H1 (cell line): Measurements from ENCODE around the gene RASA1. TPM values are rescaled to one million over a fixed set of nuclear protein-coding genes. Genes with fewer than 3 reads are reported as not detected.

Source experiments
- CTCF ChIA-PET: fragments of 300-600 bp; sonication (Branson Sonifier 250); formaldehyde crosslinking; loops from one replicate; lab custom pipeline; 2021; ENCODE audit not compliant: partially characterized antibody; lab: Charles Lee
- POLR2A ChIA-PET: fragments of 300-600 bp; sonication (Branson Sonifier 250); formaldehyde crosslinking; loops from one replicate; lab custom pipeline; 2021; ENCODE audit warnings: inconsistent platforms; ENCODE audit not compliant: partially characterized antibody; lab: Charles Lee
- DNase-seq, 2 experiments: peaks; one replicate each; pipeline versions ENCODE4 v3.0.0 to v3.0.0-alpha.2; 2010 to 2022; ENCODE audit warnings: low spot score in 2 of 2, low read depth in 1 of 2, mixed read lengths in 1 of 2
- FAIRE-seq: peaks from 2 replicates; lab custom pipeline; 2011; peaks lifted over from hg19 to GRCh38; lab: Jason Lieb, UNC
- H2AFZ ChIP-seq: 2 replicates; pipeline ENCODE4 v1.8.1; 2012; ENCODE audit warnings: low read length, inconsistent platforms
- H2AK5ac ChIP-seq: 2 replicates; pipeline ENCODE4 v1.6.1; 2013; ENCODE audit warnings: low read depth, low read length
- H2BK120ac ChIP-seq: replicated peaks from 2 replicates; pipeline ENCODE3; 2013; ENCODE audit warnings: low read depth, low read length, inconsistent platforms
- H2BK12ac ChIP-seq: 2 replicates; pipeline ENCODE4 v1.6.1; 2013; ENCODE audit warnings: low read depth, low read length
- H2BK15ac ChIP-seq: 2 replicates; pipeline ENCODE4 v1.6.1; 2013; ENCODE audit warnings: low read length
- H2BK20ac ChIP-seq: 2 replicates; pipeline ENCODE4 v1.6.1; 2013; ENCODE audit warnings: low read length
- H2BK5ac ChIP-seq: 2 replicates; pipeline ENCODE4 v1.6.1; 2013; ENCODE audit warnings: low read depth, low read length
- H3K14ac ChIP-seq: 2 replicates; pipeline ENCODE4 v1.6.1; 2013; ENCODE audit warnings: inconsistent platforms; ENCODE audit not compliant: insufficient read length
- H3K18ac ChIP-seq: 2 replicates; pipeline ENCODE4 v1.6.1; 2013; ENCODE audit warnings: low read length; ENCODE audit errors: extremely low read depth
- H3K23ac ChIP-seq: 2 replicates; pipeline ENCODE4 v1.6.1; 2013; ENCODE audit warnings: inconsistent platforms; ENCODE audit not compliant: insufficient read length
- H3K23me2 ChIP-seq: 2 replicates; pipeline ENCODE4 v1.6.1; 2013; ENCODE audit warnings: low read depth, low read length
- H3K27ac ChIP-seq: 2 replicates; pipeline ENCODE4 v1.6.1; 2011; ENCODE audit warnings: low read depth, low read length, inconsistent platforms
- H3K27me3 ChIP-seq, 4 experiments: replicated peaks in 1 of 4; 1 replicate in 1 of 4; 2 replicates in 3 of 4; pipeline versions ENCODE4 v1.6.1 to v1.8.1; 2011 to 2013; ENCODE audit warnings: low read length in 3 of 4, mild to moderate bottlenecking in 3 of 4, inconsistent platforms in 2 of 4, mixed read lengths in 2 of 4, moderate library complexity in 1 of 4; ENCODE audit not compliant: control insufficient read depth in 3 of 4, insufficient read depth in 3 of 4; ENCODE audit errors: extremely low read depth in 1 of 4
- H3K36me3 ChIP-seq, 4 experiments: 2 replicates each; pipeline versions ENCODE4 v1.6.1 to v1.8.1; 2011 to 2013; ENCODE audit warnings: mild to moderate bottlenecking in 4 of 4, low read length in 3 of 4, moderate library complexity in 2 of 4, control low read depth in 1 of 4, inconsistent platforms in 1 of 4; ENCODE audit not compliant: insufficient read depth in 4 of 4, control insufficient read depth in 2 of 4
- H3K4ac ChIP-seq: replicated peaks from 2 replicates; pipeline ENCODE3; 2013; ENCODE audit warnings: low read length, low read depth, mixed read lengths, inconsistent platforms; ENCODE audit not compliant: insufficient read length
- H3K4me1 ChIP-seq, 4 experiments: replicated peaks in 1 of 4; 1 replicate in 1 of 4; 2 replicates in 3 of 4; pipeline versions ENCODE4 v1.6.1 to v1.8.1; 2011 to 2013; ENCODE audit warnings: low read length in 3 of 4, inconsistent platforms in 2 of 4, mixed read lengths in 1 of 4; ENCODE audit not compliant: insufficient read depth in 4 of 4, control insufficient read depth in 3 of 4
- H3K4me2 ChIP-seq, 2 experiments: 2 replicates each; pipeline versions ENCODE4 v1.6.1 to v1.8.1; 2011 to 2013; ENCODE audit warnings: low read depth in 2 of 2, low read length in 2 of 2, control low read depth in 1 of 2, inconsistent platforms in 1 of 2, mild to moderate bottlenecking in 1 of 2; ENCODE audit not compliant: insufficient read depth in 1 of 2
- H3K4me3 ChIP-seq, 4 experiments: fragments of 200-600, 300-600 bp in 1 of 4; sonication (generic), shearing (Covaris generic), sonication (Bioruptor Twin) in 1 of 4; 2 replicates each; pipeline versions ENCODE4 v1.5.1 to v1.8.1; 2011 to 2016; ENCODE audit warnings: low read length in 4 of 4, low read depth in 3 of 4, control low read depth in 2 of 4, inconsistent platforms in 2 of 4, mild to moderate bottlenecking in 2 of 4, mixed read lengths in 1 of 4, moderate library complexity in 1 of 4; ENCODE audit not compliant: insufficient read depth in 2 of 4; ENCODE audit errors: extremely low read depth in 1 of 4
- H3K56ac ChIP-seq: replicated peaks from 2 replicates; pipeline ENCODE3; 2013; ENCODE audit warnings: low read depth, mild to moderate bottlenecking, mixed read lengths, low read length, inconsistent platforms; ENCODE audit not compliant: insufficient read length
- H3K79me1 ChIP-seq: 2 replicates; pipeline ENCODE4 v1.6.1; 2013; ENCODE audit warnings: low read depth, low read length, control low read depth
- H3K79me2 ChIP-seq, 2 experiments: 2 replicates each; pipeline versions ENCODE4 v1.6.1 to v1.8.1; 2012 to 2013; ENCODE audit warnings: low read length in 2 of 2, mild to moderate bottlenecking in 2 of 2, inconsistent platforms in 1 of 2; ENCODE audit not compliant: insufficient read depth in 2 of 2, control insufficient read depth in 1 of 2
- H3K9ac ChIP-seq, 4 experiments: replicated peaks in 1 of 4; 1 replicate in 1 of 4; 2 replicates in 3 of 4; pipeline versions ENCODE4 v1.6.1 to v1.8.1; 2011 to 2013; ENCODE audit warnings: low read depth in 3 of 4, low read length in 3 of 4, control low read depth in 2 of 4, mild to moderate bottlenecking in 2 of 4, moderate library complexity in 2 of 4, inconsistent platforms in 1 of 4; ENCODE audit errors: extremely low read depth in 1 of 4
- H3K9me3 ChIP-seq, 2 experiments: 2 replicates each; pipeline versions ENCODE4 v1.6.1 to v1.8.1; 2012 to 2013; ENCODE audit warnings: mild to moderate bottlenecking in 2 of 2, moderate library complexity in 2 of 2, control low read depth in 1 of 2, inconsistent platforms in 1 of 2, low read depth in 1 of 2, low read length in 1 of 2, mixed read lengths in 1 of 2; ENCODE audit not compliant: insufficient read depth in 2 of 2
- H4K20me1 ChIP-seq, 2 experiments: replicated peaks in 1 of 2; 2 replicates each; pipeline versions ENCODE3 to v1.8.1; 2011 to 2013; ENCODE audit warnings: inconsistent platforms in 2 of 2, low read length in 2 of 2, mild to moderate bottlenecking in 1 of 2; ENCODE audit not compliant: insufficient read depth in 2 of 2, control insufficient read depth in 1 of 2
- H4K5ac ChIP-seq: 2 replicates; pipeline ENCODE4 v1.6.1; 2013; ENCODE audit warnings: low read length, low read depth, mixed read lengths, inconsistent platforms; ENCODE audit not compliant: insufficient read length
- H4K8ac ChIP-seq: 2 replicates; pipeline ENCODE4 v1.8.0; 2013; ENCODE audit warnings: mild to moderate bottlenecking, moderate library complexity, low read length, inconsistent platforms; ENCODE audit not compliant: insufficient read depth; ENCODE audit errors: extremely low read depth
- H4K91ac ChIP-seq: replicated peaks from 2 replicates; pipeline ENCODE3; 2013; ENCODE audit warnings: low read length, mixed read lengths, inconsistent platforms; ENCODE audit not compliant: insufficient read length
- ASH2L ChIP-seq: fragments of 200-600, 300-600 bp; sonication (generic); IDR thresholded peaks from one replicate; pipeline ENCODE4 v1.7.1; 2017; ENCODE audit warnings: low read length
- GABPA ChIP-seq: IDR thresholded peaks from 2 replicates; pipeline ENCODE4 v1.6.1; 2011; ENCODE audit warnings: mild to moderate bottlenecking, low read length, moderate library complexity, borderline replicate concordance; ENCODE audit not compliant: insufficient read depth
- JUND ChIP-seq: IDR thresholded peaks from 2 replicates; pipeline ENCODE4 v1.6.1; 2011; ENCODE audit warnings: mild to moderate bottlenecking, improper control_type of control experiment, low read length
- MAFK ChIP-seq: IDR thresholded peaks from 2 replicates; pipeline ENCODE4 v1.6.1; 2012; ENCODE audit warnings: low read depth, mild to moderate bottlenecking, improper control_type of control experiment, low read length
- TAF7 ChIP-seq: optimal IDR thresholded peaks from 2 replicates; pipeline ENCODE3; 2011; ENCODE audit warnings: low read depth, mild to moderate bottlenecking, inconsistent platforms, low read length, moderate library complexity, borderline replicate concordance
- TBP ChIP-seq: IDR thresholded peaks from 2 replicates; pipeline ENCODE4 v1.6.1; 2011; ENCODE audit warnings: low read depth, low read length, improper control_type of control experiment
- YY1 ChIP-seq: IDR thresholded peaks from 2 replicates; pipeline ENCODE4 v1.6.1; 2011; ENCODE audit warnings: low read depth, mild to moderate bottlenecking, low read length
- WGBS, 2 experiments: shearing (Covaris generic) in 1 of 2; methylation state at CpG; one replicate each; pipeline versions ENCODE4 v1.1.6 to v1.1.7; 2013 to 2015; ENCODE audit warnings: low lambda C conversion rate in 2 of 2, mixed read lengths in 2 of 2, inconsistent platforms in 1 of 2, low coverage in 1 of 2, missing lambda C conversion rate in 1 of 2; ENCODE audit not compliant: insufficient replicate concordance in 2 of 2, insufficient coverage in 1 of 2, insufficient read length in 1 of 2; ENCODE audit errors: extremely low coverage in 1 of 2, missing lambda C conversion rate in 1 of 2; 5-methylcytosine and 5-hydroxymethylcytosine counted together
- polyA plus RNA-seq, 7 experiments: library from polyadenylated mRNA; depleted of rRNA in 3 of 7; stranded (reverse) in 5 of 7; unstranded in 2 of 7; fragments of >200 nt in 5 of 7; fragments of 200-250 nt in 2 of 7; gene quantifications; 1 replicate in 5 of 7; 2 replicates in 1 of 7; 4 replicates in 1 of 7; pipeline versions ENCODE4 v1.2.1 to v1.2.3, GENCODE V29; 2011 to 2013; ENCODE audit warnings: missing spikeins in 2 of 7, mixed read lengths in 2 of 7
- total RNA-seq: library from RNA; stranded (reverse); fragmentation: NEBNext Ultra II Directional; extraction: Animal tissue kit (Norgen Biotek cat#: 25700); gene quantifications from 2 replicates; pipeline ENCODE4 v1.2.1, GENCODE V29; 2021
- TF ChIP-seq, protein P1 (sequence below): IDR thresholded peaks from 2 replicates; pipeline ENCODE4 v1.6.1; 2011; ENCODE audit warnings: low read length, improper control_type of control experiment
- TF ChIP-seq, protein P2 (sequence below): IDR thresholded peaks from 2 replicates; pipeline ENCODE4 v1.6.1; 2012; ENCODE audit warnings: inconsistent platforms

The RASA1 gene
- total and polyA plus RNA-seq, 2 of the 8 experiments (the other 6 are each of a cell fraction or from before 2014, with no cell fraction given): 15.9 to 33.8 TPM

DNA sequence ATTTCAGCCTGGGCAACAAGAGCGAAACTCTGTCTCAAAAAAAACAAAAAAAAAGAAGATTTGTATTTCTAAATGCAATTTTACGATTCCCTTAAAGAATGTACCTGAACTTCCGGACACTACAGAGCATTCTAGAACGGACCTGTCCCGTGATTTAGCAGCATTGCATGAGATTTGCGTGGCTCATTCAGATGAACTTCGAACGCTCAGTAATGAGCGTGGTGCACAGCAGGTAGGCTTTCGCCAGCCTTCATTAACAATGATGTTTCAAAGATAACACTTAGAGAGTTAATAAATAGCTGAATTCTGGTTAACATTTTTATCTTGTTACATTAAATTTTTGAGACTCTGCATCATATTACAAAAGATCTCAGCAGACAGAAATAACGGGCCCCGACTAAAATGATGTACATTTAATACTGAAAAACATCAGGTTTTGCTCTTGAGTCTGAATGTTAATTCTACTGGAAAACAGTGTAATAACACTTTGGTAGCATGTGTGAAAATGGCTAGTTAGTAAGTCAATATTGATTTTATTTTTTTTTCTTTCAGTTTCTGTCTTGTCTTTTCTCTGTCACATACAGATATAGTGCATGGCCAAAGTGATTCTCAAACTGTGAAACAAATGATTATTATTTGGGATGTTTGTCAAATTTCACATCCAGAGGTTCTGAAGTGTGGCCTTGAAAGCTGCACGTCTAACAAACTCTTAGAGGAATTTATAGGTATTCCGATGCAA, 121.8 kb downstream of the RASA1 start:
- Histone ChIP-seq H2AFZ (no peak overlapping the region), H2BK5ac (no peak overlapping the region), H2BK20ac (no peak overlapping the region), H3K4me3 (no peak overlapping the region), H3K79me2 (no peaks in the 10 kb centered on the region), H3K27me3 (peaks cover 0 to 1% (median 0%) of the 10 kb centered on the region in 4 experiments; a peak in 1 of 7 replicates), H3K14ac (no peak overlapping the region), H3K36me3 (peaks cover 12 to 92% (median 58%) of the 10 kb centered on the region in 4 experiments), H3K23me2 (no peaks in the 10 kb centered on the region), H3K23ac (no peak overlapping the region), H3K27ac (no peak overlapping the region), H3K79me1 (no peaks in the 10 kb centered on the region), H3K4me2 (no peak overlapping the region), H3K4me1 (no peaks in the 10 kb centered on the region), H3K9ac (no peak overlapping the region), H3K18ac (no peak overlapping the region), H4K8ac (no peak overlapping the region), H2AK5ac (no peak overlapping the region), H2BK12ac (no peak overlapping the region), H3K56ac (no peak overlapping the region), H3K9me3 (no peaks in the 10 kb centered on the region), H2BK120ac (no peak overlapping the region), H2BK15ac (no peak overlapping the region), H3K4ac (no peak overlapping the region), H4K91ac (no peak overlapping the region), H4K5ac (no peak overlapping the region), H4K20me1 (peaks cover 0 to 1% of the 10 kb centered on the region in 2 experiments)
- TF ChIP-seq, protein P1, sequence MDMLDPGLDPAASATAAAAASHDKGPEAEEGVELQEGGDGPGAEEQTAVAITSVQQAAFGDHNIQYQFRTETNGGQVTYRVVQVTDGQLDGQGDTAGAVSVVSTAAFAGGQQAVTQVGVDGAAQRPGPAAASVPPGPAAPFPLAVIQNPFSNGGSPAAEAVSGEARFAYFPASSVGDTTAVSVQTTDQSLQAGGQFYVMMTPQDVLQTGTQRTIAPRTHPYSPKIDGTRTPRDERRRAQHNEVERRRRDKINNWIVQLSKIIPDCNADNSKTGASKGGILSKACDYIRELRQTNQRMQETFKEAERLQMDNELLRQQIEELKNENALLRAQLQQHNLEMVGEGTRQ: no peak
- TF ChIP-seq YY1: no peak
- TF ChIP-seq TBP: no peak
- no peak for TF ChIP-seq MAFK
- no peak for TF ChIP-seq GABPA
- TF ChIP-seq JUND: no peak
- TF ChIP-seq, protein P2, sequence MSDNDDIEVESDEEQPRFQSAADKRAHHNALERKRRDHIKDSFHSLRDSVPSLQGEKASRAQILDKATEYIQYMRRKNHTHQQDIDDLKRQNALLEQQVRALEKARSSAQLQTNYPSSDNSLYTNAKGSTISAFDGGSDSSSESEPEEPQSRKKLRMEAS: no peak
- TF ChIP-seq ASH2L: no peak
- TF ChIP-seq TAF7: no peak
- 93% methylated on average over 14 of the region's 14 CpGs; no CpG with 5 or more reads in 1 of the 2 experiments for WGBS, 2 experiments
- FAIRE-seq (no peak), DNase-seq (no peak)
- POLR2A ChIA-PET: interaction anchor here (0.6 to 1.0 kb wide), 3 partner anchors 9 to 357 kb away, joined by 3 to 4 read pairs (median 3); no protein-coding TSS in a partner anchor
- CTCF ChIA-PET: interaction anchor here (0.8 to 2.0 kb wide), 5 partner anchors 11 to 1133 kb away, joined by 3 to 4 read pairs (median 3); no protein-coding TSS in a partner anchor
